CD4-positive, alpha-beta T cell treated with Interleukin-6 at 100 ng/mL for 8 hours (primary cell): ENCODE results near the gene CACNA1C.

Experiments
- DNase-seq: peaks from one replicate; pipeline ENCODE4 v3.0.0-alpha.2; 2020; ENCODE audit warnings: mixed read lengths, low spot score

CACNA1C gene

DNA sequence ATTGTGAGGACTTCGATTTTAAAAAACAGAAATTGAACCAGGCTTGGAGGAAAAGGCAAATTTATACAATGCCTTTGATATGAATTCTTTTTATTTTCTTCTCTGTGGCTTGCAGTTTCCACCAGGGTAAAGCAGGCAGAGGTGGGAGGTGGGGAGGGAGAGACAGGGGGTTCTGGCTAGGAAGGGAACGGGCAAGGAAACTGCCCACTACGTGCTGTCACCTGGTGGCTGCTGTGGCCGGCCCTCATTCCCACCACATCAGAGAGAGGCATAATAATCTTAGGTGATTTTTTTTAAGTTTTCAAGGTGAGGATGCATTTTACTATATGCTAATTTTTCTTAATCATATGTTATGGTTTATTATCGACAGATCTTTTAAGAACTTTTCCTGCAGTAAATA lies 145.8 kb downstream of the CACNA1C start:
- DNase-seq, result no peak

DNA sequence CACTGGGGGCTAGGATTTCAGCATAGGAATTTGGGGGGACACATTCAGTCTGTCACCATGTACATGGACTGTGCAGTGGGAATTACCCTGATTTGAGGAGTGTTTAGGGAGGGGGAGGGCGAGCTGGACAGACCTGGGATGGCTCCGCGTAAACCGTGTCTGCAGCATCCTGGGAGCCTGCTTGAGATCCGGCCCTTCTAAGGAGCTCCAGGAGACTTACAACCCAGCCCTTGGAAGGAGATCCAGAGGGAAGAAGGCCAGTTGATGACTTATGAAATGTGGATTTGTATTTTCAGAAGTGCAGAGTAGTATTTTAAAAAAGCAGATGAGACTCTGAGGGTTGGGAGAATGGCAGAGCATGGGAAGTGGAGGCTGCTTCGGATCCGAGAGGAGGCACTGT lies 153.2 kb downstream of the CACNA1C start:
- DNase-seq, result no peak

DNA sequence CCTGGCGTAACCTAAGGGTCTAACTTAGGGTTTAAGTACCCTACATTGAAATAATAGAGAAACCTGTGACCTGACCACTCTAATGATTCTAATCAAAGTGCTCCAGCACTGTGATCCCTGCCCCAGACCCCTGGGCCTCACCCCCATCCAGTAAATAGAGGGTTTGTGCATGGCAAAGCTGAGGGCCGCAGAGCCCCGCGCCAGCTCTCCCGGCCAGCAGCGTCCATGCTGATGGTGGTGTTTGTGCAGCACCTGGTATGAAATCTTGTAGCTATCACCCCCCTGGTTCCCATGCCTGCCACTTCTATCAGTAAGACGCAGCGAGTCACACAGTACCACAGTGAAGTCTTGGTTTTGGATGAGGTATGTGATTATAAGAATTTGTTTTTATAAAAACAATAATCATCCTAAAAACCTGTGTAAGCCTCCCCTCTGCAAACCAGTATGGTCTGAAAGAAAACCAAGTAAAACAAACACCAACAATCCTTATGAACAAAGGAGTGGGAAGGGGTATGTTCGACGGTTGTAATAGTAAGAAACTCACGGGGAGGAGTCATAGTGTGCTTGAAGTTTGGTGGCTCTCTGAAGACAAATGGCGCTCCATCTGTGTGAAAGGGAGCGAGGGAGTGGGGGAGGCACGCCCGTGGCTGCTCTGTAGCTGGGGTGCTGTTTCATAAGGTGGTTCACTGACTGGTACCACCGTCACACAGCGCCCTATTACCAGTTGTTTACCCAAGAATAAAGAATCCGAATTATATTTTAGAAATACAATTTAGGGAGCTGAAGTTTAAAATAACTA lies 156.2 kb downstream of the CACNA1C start:
- no peak for DNase-seq

DNA sequence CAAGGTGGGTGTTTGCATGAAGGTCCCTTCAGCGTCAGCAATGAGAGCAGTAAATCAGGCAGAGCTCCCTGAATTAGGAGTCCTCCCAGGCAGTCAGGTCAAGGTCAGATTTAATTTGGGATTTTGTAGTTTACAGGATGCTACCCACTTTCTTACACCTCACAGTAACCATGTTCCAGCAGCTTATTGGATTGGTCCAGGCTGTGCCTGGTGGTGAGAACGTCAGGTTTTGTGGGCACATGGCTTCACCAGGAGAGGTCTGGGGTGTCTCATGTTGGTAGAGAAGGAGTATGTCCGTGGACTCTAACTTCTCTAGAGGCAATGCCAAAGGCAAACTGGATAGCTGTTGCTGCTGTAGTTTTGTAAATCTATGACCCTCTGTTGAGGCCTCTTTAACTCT lies 158.3 kb downstream of the CACNA1C start:
- DNase-seq, result no peak

DNA sequence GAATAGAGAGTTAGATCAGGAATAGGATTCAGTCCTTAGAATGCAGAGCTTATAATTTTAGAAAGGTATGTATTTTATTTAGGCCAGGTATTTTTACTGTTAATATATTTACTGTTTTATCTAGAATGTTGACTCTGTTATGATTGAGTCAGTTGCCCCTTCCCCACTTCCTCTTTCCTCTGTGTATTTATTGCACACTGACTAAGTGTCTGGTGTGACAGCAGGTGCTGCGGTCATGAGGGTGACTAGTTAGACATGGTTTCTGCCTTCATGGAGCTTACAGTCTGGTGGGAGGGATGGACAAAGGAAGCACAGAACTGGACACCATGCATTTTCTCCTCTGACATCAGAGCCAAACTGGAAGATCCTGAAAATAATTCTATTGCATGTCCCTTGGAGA lies 159.8 kb downstream of the CACNA1C start:
- DNase-seq, result no peak

DNA sequence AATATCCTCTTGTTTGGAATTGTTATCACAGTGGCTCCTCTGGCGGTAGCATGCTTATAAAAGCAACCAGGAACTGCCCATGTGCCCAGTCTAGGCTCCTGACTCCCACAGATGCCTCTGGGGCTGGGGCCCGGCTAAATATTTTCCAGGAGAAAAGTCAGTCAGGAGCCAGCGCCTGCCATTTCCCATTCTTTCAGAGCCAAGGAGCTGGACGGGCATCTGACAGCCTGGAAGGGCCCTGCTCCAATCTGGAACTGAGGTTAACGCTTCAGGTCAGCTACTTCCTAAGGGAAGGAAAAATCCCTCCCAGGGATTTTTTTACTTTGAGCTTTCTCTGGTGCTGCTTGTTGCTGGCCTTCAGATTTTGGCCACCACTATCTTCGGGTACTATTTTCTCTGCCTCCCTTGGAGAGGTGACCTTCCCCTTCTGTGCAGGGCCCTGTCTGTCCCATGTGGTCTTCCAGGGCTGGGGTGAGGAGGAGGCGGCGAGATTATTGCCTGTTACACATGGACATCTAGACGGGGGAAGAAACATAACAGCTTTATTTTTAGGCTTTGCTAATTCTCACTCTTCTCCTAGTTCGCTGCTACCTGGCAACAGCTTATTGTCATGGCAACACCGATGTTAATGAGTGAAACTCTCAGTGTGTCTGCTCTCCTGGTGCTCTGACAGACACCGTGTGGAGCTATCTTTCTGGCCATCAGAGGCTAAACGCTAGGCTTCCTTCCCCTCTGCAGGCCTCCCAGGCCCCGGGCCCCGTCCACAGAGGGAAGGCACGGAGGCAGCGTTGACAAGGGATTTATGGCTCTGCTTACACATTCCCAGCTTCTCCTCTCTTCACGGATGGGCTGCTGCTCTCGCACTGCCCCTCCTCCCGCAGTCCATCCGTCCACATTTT lies 160.4 kb downstream of the CACNA1C start:
- DNase-seq, result no peak

DNA sequence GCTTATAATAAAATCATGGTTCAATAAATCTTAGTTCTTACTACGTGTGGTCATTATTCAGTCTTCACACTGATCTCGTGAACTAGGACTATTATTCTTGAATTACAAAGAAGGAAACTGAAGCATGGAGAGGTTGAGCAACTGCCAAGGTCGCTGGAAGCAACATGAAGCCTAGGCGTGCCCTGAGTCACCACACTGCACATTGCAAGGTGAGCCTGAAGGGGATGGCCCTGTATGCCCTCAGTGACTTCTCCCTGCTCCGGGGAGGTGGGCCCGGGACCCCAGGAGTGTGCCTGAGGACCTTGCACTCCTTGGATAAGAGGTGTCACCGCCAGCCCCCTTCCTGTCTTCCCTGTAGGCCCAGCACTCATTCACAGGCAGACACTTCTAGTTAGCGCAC lies 161.6 kb downstream of the CACNA1C start:
- DNase-seq, result no peak

DNA sequence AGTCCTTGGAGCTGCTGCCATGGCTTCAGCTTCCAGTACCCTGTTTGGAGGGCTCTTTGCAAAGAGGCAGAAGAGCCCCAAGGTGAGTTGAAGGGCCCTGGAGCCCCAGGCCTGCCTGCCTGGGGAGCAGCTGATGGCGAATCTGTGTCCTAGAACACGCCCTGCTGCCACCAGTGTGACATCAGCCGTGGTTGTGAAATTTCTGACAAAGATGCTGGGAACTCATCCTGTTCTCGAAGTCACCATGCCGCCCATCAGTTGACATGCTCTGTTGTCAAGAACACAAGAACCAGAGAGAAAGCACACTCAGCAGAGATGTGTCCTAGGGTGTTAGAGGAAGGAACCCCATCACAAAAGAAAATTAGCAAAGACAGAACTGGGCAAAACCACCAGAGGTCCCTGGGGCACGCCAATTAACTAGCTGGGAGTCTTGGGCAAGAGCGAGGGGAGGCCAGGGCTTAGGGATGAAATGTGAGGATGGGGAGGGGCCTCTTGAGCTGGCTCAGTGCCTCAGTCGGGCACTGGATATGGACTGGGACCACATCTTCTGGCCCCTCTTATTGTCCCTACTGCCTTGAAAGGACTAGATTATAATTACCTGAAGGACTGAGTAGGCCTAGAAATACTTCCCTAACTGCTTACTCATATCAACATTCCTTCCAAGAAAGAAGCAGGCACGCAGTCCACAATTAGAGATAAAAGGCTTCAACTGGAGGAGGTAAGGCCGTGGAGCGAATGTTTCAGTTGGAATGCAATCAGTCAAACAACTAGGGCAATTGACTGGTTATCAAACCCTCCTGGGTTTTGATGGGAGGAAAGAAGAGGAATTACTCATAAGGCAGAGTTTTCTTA lies 163.1 kb downstream of the CACNA1C start:
- no peak for DNase-seq

DNA sequence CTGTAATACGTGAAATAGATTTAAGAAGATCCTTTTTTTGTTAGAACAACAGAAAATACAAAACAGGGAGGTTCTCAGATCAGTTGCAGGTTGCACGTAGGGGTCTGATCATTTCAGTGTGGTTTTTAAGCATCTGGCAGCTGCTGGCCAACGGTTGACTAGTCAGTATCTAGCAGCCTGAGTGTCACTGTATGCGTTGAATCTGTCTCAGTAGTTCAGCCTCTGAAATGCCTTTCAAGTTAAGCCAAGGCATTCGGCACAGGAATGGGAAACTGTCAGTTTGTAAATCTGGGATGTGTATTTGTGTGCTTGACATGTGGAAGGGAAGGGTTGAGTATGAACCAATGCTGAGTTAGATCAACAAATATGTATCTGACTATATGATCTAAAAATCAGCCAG lies 165.9 kb downstream of the CACNA1C start:
- no peak for DNase-seq

DNA sequence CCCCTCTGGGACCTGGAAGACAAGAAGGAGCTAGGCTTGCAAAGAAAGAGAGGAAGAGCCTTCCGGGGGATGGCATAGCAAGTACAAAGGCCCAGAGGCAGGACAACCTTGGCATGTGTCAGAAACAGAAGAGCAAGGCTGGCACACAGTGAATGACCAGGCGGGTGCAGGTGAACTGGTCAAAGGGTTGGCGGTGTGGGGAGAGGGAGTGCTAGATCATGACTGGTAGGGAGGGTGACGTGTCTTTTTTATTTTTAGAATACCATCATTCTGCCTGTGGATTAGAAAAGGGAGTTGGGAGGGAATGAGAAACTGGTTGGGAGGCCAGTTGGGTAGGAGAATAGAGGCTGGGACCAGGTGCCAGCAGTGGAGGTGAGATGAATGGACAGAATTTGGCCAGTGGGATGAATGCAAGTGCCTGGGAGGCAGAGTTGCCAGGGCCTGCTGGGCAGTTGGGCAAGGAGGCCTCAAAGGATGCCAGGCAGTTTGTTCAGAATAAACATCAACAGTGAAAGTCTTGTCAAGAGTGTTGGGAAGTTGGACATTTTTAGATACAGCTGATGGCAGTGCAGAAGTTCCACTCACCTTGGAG lies 168.3 kb downstream of the CACNA1C start:
- DNase-seq, result no peak

DNA sequence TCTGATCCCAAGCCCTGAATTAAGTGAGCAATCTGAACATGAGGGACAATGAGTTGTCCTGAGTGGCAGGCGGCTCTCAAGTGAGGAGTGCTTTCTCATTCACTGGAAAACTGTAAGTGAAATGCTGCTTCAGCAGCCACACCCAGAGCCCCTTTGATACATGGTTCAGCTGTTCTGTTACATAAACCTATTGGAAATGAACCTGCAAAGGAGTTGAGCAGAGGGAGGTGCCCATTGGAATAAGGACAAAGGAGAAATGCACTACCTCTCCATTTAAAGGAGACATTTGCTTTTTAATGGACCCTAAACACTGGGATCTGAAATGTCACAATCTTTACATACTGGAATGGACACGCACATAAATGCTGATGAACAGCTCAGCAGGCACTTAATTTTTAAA lies 169.9 kb downstream of the CACNA1C start:
- DNase-seq, result no peak

DNA sequence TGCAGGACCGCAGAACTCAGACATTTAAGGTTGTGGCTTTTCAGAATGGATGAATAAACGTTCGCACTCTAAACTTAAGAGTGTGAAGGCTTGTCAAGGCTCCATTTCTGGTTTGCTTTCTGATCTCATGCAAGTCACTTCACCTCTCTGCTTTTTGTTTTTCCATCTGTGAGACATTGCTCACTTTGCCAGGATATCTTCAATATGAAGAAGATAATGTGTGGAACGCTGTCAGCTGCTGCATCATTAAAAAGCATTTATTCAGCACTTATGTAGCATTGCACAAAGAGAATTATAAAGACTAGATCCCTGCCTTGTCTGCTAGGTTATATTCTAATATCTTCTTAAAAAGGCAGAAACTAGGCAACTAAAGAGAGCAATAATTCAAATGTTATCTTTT lies 172.2 kb downstream of the CACNA1C start:
- DNase-seq, result no peak

DNA sequence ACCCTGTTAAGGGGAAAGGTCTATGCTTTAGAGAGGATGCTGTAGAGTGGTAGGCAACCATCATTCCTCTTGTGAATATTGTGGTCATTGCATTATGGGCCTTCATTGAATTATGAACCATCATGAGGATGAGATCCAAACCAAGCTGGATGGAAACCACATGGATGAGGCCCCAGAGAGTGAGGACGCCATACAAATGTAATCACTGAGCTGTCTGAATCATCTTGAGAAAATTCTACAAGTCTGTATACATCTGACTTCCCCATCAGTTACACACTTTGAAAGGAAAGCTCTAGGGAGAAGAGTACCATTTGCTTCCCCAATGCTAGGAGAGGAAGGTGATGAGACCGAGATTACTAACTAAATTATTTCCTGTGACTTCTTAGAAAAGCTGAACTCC lies 172.9 kb downstream of the CACNA1C start:
- no peak for DNase-seq

DNA sequence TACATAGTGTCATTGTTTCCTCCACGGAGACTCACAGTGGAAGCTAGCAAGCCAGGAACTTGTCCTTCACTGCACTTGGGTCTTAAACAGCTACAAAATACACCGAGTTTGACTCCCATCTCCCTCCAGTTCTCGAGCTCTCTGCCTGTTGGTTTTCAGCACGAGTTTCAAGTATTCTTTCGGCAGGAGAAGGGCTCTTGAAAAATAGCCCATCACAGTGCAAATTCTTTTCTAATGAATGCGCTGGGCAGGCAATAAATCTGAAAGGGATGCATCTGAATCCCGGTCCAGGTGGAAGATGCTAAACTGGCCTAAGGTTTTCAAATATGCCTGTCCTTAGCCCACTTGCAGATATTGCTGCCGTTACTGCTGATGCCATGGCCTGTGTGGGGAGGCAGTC lies 173.9 kb downstream of the CACNA1C start:
- no peak for DNase-seq

DNA sequence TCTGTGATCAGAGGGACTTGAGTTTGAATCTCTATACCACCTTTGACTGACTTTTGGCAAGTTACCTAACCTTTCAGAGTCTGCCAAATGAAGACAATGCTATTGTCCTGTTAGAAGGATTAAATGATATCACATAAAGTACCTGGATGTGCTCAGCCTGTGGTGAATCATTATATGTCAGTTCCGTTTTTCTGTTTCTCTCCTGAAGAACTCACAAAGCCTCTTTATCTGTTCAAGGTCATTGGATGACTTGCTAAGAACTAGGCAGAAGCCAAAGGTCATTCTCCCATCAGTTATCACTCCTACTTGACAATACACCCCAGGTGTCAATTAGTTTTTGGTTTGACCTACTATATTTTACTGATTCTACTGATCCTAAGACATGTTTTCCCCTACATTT lies 174.6 kb downstream of the CACNA1C start:
- no peak for DNase-seq

DNA sequence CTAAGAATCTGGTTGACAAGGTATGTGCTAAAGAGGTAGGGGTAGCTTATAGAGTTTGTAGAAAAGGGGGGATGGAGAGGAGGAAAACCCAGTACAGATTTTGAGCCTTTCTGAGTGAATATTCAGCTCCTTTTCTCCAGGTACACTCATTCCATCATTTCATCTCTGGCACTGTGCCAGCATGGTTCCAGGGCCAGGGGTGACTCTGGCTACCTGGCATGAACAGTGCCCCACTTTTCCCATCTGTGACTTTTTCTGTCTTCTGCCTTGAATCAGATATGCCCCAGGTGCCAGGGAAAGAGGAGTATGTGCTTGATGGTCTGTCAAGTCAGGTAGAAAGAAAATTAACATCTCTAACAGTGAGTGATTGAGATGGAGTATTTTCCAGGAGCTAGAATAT lies 175.7 kb downstream of the CACNA1C start:
- DNase-seq, result no peak

DNA sequence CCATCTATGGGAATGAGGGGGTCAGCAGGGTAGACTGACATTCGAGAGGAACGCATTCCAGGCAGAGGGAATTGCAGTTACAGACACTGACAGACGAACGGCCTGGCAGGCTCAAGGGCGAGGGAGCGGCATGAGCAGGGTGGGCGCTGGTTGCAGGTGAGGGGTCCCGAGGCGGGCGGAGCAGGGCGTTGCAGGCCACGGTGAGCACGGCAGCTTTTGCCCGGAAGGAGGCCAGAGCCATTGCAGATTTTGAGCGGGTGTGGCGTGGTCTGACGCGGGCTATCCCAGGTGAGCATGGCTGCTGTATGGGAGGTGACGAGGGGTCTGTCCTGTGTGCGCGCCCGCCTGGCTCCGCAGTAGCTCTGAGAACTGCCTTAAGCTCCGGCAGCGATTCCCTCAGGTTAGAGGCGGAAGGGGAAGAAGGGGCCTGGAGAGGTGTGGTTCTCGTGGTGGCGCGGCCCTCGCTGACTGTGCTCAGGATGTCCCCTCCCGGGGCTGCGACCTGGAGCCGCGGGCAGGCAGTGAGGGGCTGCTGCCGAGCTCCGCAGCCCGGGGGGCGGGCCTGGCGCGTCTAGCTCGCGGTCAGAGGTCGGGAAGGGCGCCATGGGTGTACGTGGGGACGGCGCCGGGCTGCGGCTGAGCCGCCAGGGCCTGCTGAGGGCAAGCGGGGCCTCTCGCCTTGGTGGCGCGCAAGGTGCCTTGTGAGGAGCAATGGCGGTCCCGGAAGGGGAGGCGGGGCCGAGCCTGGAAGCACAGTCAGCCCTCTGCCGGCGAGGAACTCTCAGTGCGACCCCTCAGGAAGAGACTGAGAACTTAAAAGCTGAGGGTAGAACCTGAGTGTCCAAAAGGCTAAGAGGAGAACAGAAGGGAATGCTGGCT lies 177.1 kb downstream of the CACNA1C start:
- no peak for DNase-seq

DNA sequence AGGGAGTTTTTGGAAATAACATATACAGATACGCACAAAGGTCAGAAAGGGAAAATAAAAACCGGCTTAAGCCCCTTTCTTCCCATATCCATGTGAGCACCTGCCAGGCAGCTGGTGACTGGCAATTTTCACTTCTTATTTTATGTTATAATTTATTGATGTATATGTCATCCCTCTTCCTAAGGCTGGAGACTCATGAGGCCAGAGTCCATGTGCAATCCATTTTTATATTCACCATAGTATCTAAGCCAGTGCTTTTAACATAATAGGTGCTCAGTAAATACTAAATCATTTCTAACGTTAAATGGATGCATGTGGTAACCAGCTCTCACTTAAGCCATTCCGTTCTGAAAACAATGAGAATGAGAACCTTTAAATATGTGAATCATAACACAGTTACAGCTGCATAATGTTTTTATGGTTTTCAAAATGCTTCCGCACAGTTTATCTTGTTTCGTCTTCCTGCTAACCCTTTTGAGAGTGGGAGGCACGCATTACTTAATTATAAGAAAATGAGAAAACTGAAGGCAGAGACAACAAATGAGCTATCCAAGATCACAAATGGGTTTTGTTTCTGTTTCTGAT lies 178.3 kb downstream of the CACNA1C start:
- no peak for DNase-seq

DNA sequence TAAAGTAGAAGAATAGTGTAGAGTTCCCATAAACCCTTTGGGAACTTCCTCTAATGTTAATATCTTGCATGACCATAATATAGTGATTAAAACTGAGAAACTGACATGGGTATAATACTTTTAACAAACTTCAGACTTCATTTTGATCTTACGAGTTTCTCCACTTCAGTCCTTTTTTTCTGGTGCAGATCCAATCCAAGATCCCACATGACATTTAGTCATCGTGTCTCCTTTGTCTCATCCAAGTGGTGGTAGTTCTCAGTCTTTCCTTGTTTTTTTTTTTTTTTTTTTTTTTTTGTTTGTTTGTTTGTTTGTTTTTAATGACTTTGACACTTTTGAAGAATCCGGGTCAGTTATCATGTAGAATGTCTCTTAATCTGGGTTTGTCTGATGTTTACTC lies 179.2 kb downstream of the CACNA1C start:
- DNase-seq, result no peak

DNA sequence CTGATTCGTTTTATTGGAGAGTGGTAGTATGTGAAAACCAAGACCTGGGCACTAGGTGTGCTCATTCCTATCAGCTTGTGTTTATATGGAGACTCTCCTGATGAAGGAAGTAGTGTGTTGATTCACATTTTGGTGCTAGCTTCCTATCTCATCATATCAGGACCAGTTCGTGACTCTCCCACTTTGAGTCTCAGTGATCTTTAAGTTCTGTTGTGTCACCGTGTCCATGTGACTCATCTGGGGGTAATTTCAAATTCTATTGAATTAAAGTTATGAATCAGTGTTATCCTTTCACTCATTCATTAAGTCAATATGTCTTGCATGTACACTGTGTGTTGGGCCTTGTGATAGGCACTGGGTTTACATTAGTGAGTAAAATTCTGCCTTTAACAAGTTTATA lies 180.2 kb downstream of the CACNA1C start:
- no peak for DNase-seq

DNA sequence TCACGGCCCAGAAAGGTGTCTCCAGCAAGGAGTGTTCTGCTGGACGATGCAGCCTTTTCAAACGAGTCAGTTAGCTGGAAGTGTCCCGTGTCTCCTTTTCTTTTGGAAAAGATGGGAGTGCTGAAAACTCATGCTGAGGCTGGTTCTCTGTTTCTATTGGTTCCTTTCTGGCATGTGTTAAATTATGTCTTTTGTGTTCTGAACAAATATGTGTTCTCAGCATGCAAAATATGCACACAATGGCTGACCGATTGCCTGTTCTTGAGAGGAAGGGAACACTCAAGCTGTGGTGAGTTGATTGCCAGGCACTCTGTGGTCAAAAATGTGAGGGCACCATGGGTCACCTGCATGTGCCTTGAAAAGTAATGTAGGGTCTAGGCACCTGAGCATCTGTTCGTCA lies 181.3 kb downstream of the CACNA1C start:
- no peak for DNase-seq
